ENCODE results near the gene PTGR3. TPM values are rescaled to one million over a fixed set of nuclear protein-coding genes. Genes with fewer than 3 reads are reported as not detected.

PTGR3 gene
- total and polyA plus RNA-seq, 2 of the 8 experiments (the other 6 are each of a cell fraction or from before 2014, with no cell fraction given): 2.0 to 3.6 TPM

GRCh38 chr18:75176849-75177248 lies 32.1 kb downstream of the PTGR3 start:
- Histone ChIP-seq H3K4me2 (ENCODE audit: insufficient read depth in 1 of 2, low read depth in 2 of 2, low read length in 2 of 2) (no peak overlapping the region), H3K27me3 (replicated peaks in 1 of 4; ENCODE audit: control insufficient read depth in 3 of 4, extremely low read depth in 1 of 4, insufficient read depth in 3 of 4, low read length in 3 of 4) (no peaks in the 10 kb centered on the region), H3K18ac (ENCODE audit: extremely low read depth, low read length) (no peak overlapping the region), H2BK120ac (replicated peaks; ENCODE audit: low read depth, low read length) (no peak overlapping the region), H2BK20ac (ENCODE audit: low read length) (no peak overlapping the region), H3K4me1 (replicated peaks in 1 of 4; ENCODE audit: control insufficient read depth in 3 of 4, insufficient read depth in 4 of 4, low read length in 3 of 4) (peaks cover 0 to 5% (median 0%) of the 10 kb centered on the region in 4 experiments; a peak in 2 of 7 replicates), H3K4me3 (ENCODE audit: extremely low read depth in 1 of 4, insufficient read depth in 2 of 4, low read depth in 3 of 4, low read length in 4 of 4) (no peak overlapping the region), H3K9ac (replicated peaks in 1 of 4; ENCODE audit: extremely low read depth in 1 of 4, low read depth in 3 of 4, low read length in 3 of 4) (no peak overlapping the region), H3K79me1 (ENCODE audit: low read depth, low read length) (no peaks in the 10 kb centered on the region), H2BK12ac (ENCODE audit: low read depth, low read length) (no peak overlapping the region), H2AFZ (ENCODE audit: low read length) (no peak overlapping the region), H3K23me2 (ENCODE audit: low read depth, low read length) (no peaks in the 10 kb centered on the region), H2BK5ac (ENCODE audit: low read depth, low read length) (no peak overlapping the region), H3K36me3 (ENCODE audit: control insufficient read depth in 2 of 4, insufficient read depth in 4 of 4, low read length in 3 of 4) (no peaks in the 10 kb centered on the region), H3K27ac (ENCODE audit: low read depth, low read length) (no peak overlapping the region), H4K5ac (ENCODE audit: insufficient read length, low read depth, low read length) (no peak overlapping the region), H3K14ac (ENCODE audit: insufficient read length) (no peak overlapping the region), H2AK5ac (ENCODE audit: low read depth, low read length) (no peak overlapping the region), H4K20me1 (replicated peaks in 1 of 2; ENCODE audit: control insufficient read depth in 1 of 2, insufficient read depth in 2 of 2, low read length in 2 of 2) (no peaks in the 10 kb centered on the region), H2BK15ac (ENCODE audit: low read length) (no peak overlapping the region), H3K9me3 (ENCODE audit: insufficient read depth in 2 of 2, low read depth in 1 of 2, low read length in 1 of 2) (no peaks in the 10 kb centered on the region), H3K4ac (replicated peaks; ENCODE audit: insufficient read length, low read depth, low read length) (no peak overlapping the region), H3K79me2 (ENCODE audit: control insufficient read depth in 1 of 2, insufficient read depth in 2 of 2, low read length in 2 of 2) (no peaks in the 10 kb centered on the region), H4K91ac (replicated peaks; ENCODE audit: insufficient read length, low read length) (no peak overlapping the region), H4K8ac (ENCODE audit: extremely low read depth, insufficient read depth, low read length) (no peak overlapping the region), H3K23ac (ENCODE audit: insufficient read length) (no peak overlapping the region), H3K56ac (replicated peaks; ENCODE audit: insufficient read length, low read depth, low read length) (no peak overlapping the region)
- FAIRE-seq (no peak), DNase-seq (ENCODE audit: low read depth in 1 of 2, low spot score in 2 of 2) (no peak)
- ChIA-PET POLR2A (ENCODE audit: partially characterized antibody) (no interaction called here), CTCF (ENCODE audit: partially characterized antibody) (interaction anchor here (0.8 to 1.7 kb wide), 4 partner anchors 8 to 551 kb away, joined by 3 to 5 read pairs (median 4); no protein-coding TSS in a partner anchor)
- no peak for TF ChIP-seq TEAD4 (IDR thresholded peaks at IDR 0.05; ENCODE audit: low read depth, low read length)
- TF ChIP-seq KDM1A (IDR thresholded peaks at IDR 0.05; ENCODE audit: borderline replicate concordance, low read length): no peak
- no peak for TF ChIP-seq POLR2AphosphoS5 (IDR thresholded peaks at IDR 0.05; ENCODE audit: low read depth, low read length)
- no peak for TF ChIP-seq NRF1 (IDR thresholded peaks at IDR 0.05; ENCODE audit: low read depth, low read length)
- no peak for TF ChIP-seq CEBPB (IDR thresholded peaks at IDR 0.05; ENCODE audit: low read depth, low read length)
- 91% methylated on average over 8 of the region's 8 CpGs; no CpG with 5 or more reads in 1 of the 2 experiments for WGBS, 2 experiments (ENCODE audit: extremely low coverage in 1 of 2, insufficient coverage in 1 of 2, insufficient read length in 1 of 2, insufficient replicate concordance in 2 of 2, low coverage in 1 of 2, low lambda C conversion rate in 2 of 2, missing lambda C conversion rate in 1 of 2)

Data from H1 (cell line).